Stimulated activated CD8-positive, alpha-beta memory T cell treated with anti-CD3 and anti-CD28 coated beads, Interleukin-7, amount 100 ng/mL, for 24 hours (primary cell): ENCODE results near the gene NCEH1.
A peak's percentile ranks its signal among the peaks of the same experiment; 100 is the strongest.
"Not testable (repeated sequence)": the region's sequence is repeated elsewhere in the genome, so short reads cannot be mapped to it uniquely, and the experiment has no call there.

Experiments used
- DNase-seq: peaks from one replicate; pipeline ENCODE4 v3.0.0-alpha.2; 2020; ENCODE audit warnings: low read depth

Gene NCEH1

GRCh38 chr3:172613845-172614244 lies 97.0 kb downstream of the NCEH1 start:
- no peak for DNase-seq

- DNase-seq: no peak
These were observed 97.8 kb downstream of the NCEH1 start for GRCh38 chr3:172612871-172613678.

GRCh38 chr3:172609750-172610149 lies 101.1 kb downstream of the NCEH1 start:
- DNase-seq: no peak

- no peak for DNase-seq
These were observed 102.3 kb downstream of the NCEH1 start for GRCh38 chr3:172608575-172608974.

- DNase-seq: no peak
These were observed 103.4 kb downstream of the NCEH1 start for GRCh38 chr3:172607305-172608121.

GRCh38 chr3:172606021-172606420 lies 104.8 kb downstream of the NCEH1 start:
- no peak for DNase-seq

GRCh38 chr3:172604895-172605646 lies 105.8 kb downstream of the NCEH1 start:
- DNase-seq: no peak

- no peak for DNase-seq
These were observed 109.6 kb downstream of the NCEH1 start for GRCh38 chr3:172601066-172601832.

GRCh38 chr3:172600644-172601065 lies 110.2 kb downstream of the NCEH1 start:
- no peak for DNase-seq

GRCh38 chr3:172598904-172599303 lies 112.0 kb downstream of the NCEH1 start:
- no peak for DNase-seq

- DNase-seq: no peak
These were observed 114.5 kb downstream of the NCEH1 start for GRCh38 chr3:172596394-172596706.

GRCh38 chr3:172595664-172596393 lies 115.0 kb downstream of the NCEH1 start:
- DNase-seq: no peak

- DNase-seq: not testable (repeated sequence)
These were observed 115.8 kb downstream of the NCEH1 start for GRCh38 chr3:172594900-172595663.

GRCh38 chr3:172592898-172593669 lies 117.8 kb downstream of the NCEH1 start:
- DNase-seq: no peak

GRCh38 chr3:172591876-172592771 lies 118.7 kb downstream of the NCEH1 start:
- DNase-seq: peak; percentile 66

GRCh38 chr3:172591125-172591605 lies 119.7 kb downstream of the NCEH1 start:
- DNase-seq: no peak

GRCh38 chr3:172586436-172586835 lies 124.4 kb downstream of the NCEH1 start:
- no peak for DNase-seq

GRCh38 chr3:172585954-172586353 lies 124.9 kb downstream of the NCEH1 start:
- no peak for DNase-seq
